ENCODE results near the gene POU6F1. TPM values are rescaled to one million over a fixed set of nuclear protein-coding genes. Genes with fewer than 3 reads are reported as not detected.

Gene POU6F1
- total and polyA plus RNA-seq, 2 of the 8 experiments (the other 6 are each of a cell fraction or from before 2014, with no cell fraction given), result 5.6 to 8.7 TPM

- no peak for TF ChIP-seq HDAC6 (IDR thresholded peaks at IDR 0.05; ENCODE audit: low read depth, low read length)
- TF ChIP-seq, protein P1, sequence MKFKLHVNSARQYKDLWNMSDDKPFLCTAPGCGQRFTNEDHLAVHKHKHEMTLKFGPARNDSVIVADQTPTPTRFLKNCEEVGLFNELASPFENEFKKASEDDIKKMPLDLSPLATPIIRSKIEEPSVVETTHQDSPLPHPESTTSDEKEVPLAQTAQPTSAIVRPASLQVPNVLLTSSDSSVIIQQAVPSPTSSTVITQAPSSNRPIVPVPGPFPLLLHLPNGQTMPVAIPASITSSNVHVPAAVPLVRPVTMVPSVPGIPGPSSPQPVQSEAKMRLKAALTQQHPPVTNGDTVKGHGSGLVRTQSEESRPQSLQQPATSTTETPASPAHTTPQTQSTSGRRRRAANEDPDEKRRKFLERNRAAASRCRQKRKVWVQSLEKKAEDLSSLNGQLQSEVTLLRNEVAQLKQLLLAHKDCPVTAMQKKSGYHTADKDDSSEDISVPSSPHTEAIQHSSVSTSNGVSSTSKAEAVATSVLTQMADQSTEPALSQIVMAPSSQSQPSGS (IDR thresholded peaks at IDR 0.05; ENCODE audit: low read length), result no peak
- TF ChIP-seq MAX (IDR thresholded peaks at IDR 0.05), result no peak
- no peak for TF ChIP-seq ASH2L (IDR thresholded peaks at IDR 0.05; ENCODE audit: low read length)
Measured at GRCh38 chr12:51183816-51184215, 34.0 kb downstream of the POU6F1 start (continued).

All from H1 (cell line).